CD4-positive, alpha-beta T cell (primary cell): ENCODE results near the gene ATXN1. TPM values are rescaled to one million over a fixed set of nuclear protein-coding genes. Genes with fewer than 3 reads are reported as not detected.

Source experiments
- ATAC-seq: fragments of 200-7000 bp; cut with Tn5 transposase; one replicate; pipeline ENCODE4 v1.10.0; 2022; ENCODE audit warnings: mild to moderate bottlenecking; ENCODE audit not compliant: poor library complexity
- CTCF ChIA-PET: fragments of 350-600 bp; sonication (Branson Sonifier 250); formaldehyde crosslinking; loops from one replicate; lab custom pipeline; 2021; ENCODE audit warnings: antibody characterized with exemption, inconsistent platforms; lab: Charles Lee
- POLR2A ChIA-PET: fragments of 350-600 bp; sonication (Branson Sonifier 250); formaldehyde crosslinking; loops from one replicate; lab custom pipeline; 2021; ENCODE audit warnings: antibody characterized with exemption, inconsistent platforms; lab: Charles Lee
- DNase-seq, 14 experiments: peaks; one replicate each; pipeline ENCODE4 v3.0.0-alpha.2; 2013 to 2020; ENCODE audit warnings: mixed read lengths in 2 of 14
- H3K27ac ChIP-seq, 2 donors: one replicate each; pipeline versions ENCODE4 v1.5.1 to v1.7.0; 2013; ENCODE audit warnings: low read length in 2 of 2, low read depth in 1 of 2, mild to moderate bottlenecking in 1 of 2
- H3K27me3 ChIP-seq, 2 experiments: 1 replicate in 1 of 2; 2 replicates in 1 of 2; pipeline versions ENCODE4 v1.6.1 to v1.7.0; 2013; ENCODE audit warnings: low read length in 2 of 2, control low read depth in 1 of 2, mild to moderate bottlenecking in 1 of 2, moderate library complexity in 1 of 2; ENCODE audit not compliant: insufficient read depth in 2 of 2, control insufficient read depth in 1 of 2
- H3K36me3 ChIP-seq: one replicate; pipeline ENCODE4 v1.6.1; 2013; ENCODE audit warnings: low read length, control low read depth; ENCODE audit not compliant: insufficient read depth
- H3K4me1 ChIP-seq: one replicate; pipeline ENCODE4 v1.6.1; 2013; ENCODE audit warnings: low read length, control low read depth; ENCODE audit not compliant: insufficient read depth
- H3K4me3 ChIP-seq: one replicate; pipeline ENCODE4 v1.5.1; 2013; ENCODE audit warnings: mild to moderate bottlenecking, low read length, moderate library complexity
- H3K9me3 ChIP-seq, 2 experiments: 1 replicate in 1 of 2; 2 replicates in 1 of 2; pipeline versions ENCODE4 v1.6.1 to v1.7.0; 2013; ENCODE audit warnings: low read length in 2 of 2, mild to moderate bottlenecking in 2 of 2, control low read depth in 1 of 2, moderate library complexity in 1 of 2; ENCODE audit not compliant: control insufficient read depth in 1 of 2, insufficient read depth in 1 of 2
- H3K27ac Mint-ChIP-seq: one replicate; pipeline ENCODE4 v1.8.0; 2020; ENCODE audit warnings: mixed read lengths
- H3K27me3 Mint-ChIP-seq: one replicate; pipeline ENCODE4 v1.8.0; 2021; ENCODE audit warnings: mixed read lengths
- H3K36me3 Mint-ChIP-seq: one replicate; pipeline ENCODE4 v1.8.0; 2021; ENCODE audit warnings: low read depth, mixed read lengths
- H3K4me1 Mint-ChIP-seq: one replicate; pipeline ENCODE4 v1.8.0; 2021; ENCODE audit warnings: low read depth, mixed read lengths
- H3K4me3 Mint-ChIP-seq: one replicate; pipeline ENCODE4 v1.8.0; 2020; ENCODE audit warnings: mild to moderate bottlenecking, mixed read lengths
- H3K9me3 Mint-ChIP-seq: one replicate; pipeline ENCODE4 v1.8.0; 2020; ENCODE audit warnings: mixed read lengths
- CTCF ChIP-seq: fragments of 200-600 bp; IDR thresholded peaks from one replicate; pipeline ENCODE4 v1.8.0; 2022; ENCODE audit warnings: antibody characterized with exemption, mild to moderate bottlenecking
- intact Hi-C, 2 experiments: fragments of 100-400 bp; cut with DNase I in 1 of 2; cut with micrococcal nuclease in 1 of 2; formaldehyde crosslinking; loops; one replicate each; pipeline versions ENCODE4 v1.15.1 to v1.9.0; 2023 to 2025; cut with DNase I, micrococcal nuclease
- total RNA-seq, 174 experiments: library from RNA in 2 of 174; stranded (reverse) in 2 of 174; gene quantifications; one replicate each; pipeline ENCODE4 v1.2.3 and lab custom pipeline; 2021 to 2026

ATXN1 gene
- total RNA-seq, 2 experiments from 2014 or later = 74.2 to 76.7 TPM

GRCh38 chr6:16494793-16495192 is 266.5 kb downstream of the ATXN1 start:
- Histone ChIP-seq H3K9me3 (no peaks in the 10 kb centered on the region), H3K27me3 (no peaks in the 10 kb centered on the region), H3K4me3 (no peak overlapping the region), H3K36me3 (no peaks in the 10 kb centered on the region), H3K27ac (no peak overlapping the region), H3K4me1 (peaks cover 7% of the 10 kb centered on the region)
- POLR2A ChIA-PET = interaction anchor here (1.0 kb wide), 1 partner anchor 267 kb away, joined by 3 read pairs; no protein-coding TSS in a partner anchor
- Mint-ChIP-seq H3K4me1 (peaks cover 40% of the 10 kb centered on the region), H3K9me3 (no peaks in the 10 kb centered on the region), H3K27me3 (no peaks in the 10 kb centered on the region), H3K36me3 (peaks cover 6% of the 10 kb centered on the region), H3K4me3 (no peak overlapping the region), H3K27ac (no peak overlapping the region)
- ATAC-seq (no peak), DNase-seq (peak in 1 of 14 experiments; percentile 21)
- intact Hi-C loops = no loop called here
- CTCF ChIA-PET = interaction anchor here (1.1 to 2.7 kb wide), 3 partner anchors 23 to 267 kb away, joined by 3 to 9 read pairs (median 3); no protein-coding TSS in a partner anchor
- no peak for TF ChIP-seq CTCF

- ChIA-PET POLR2A (no interaction called here), CTCF (interaction anchor here (1.0 kb wide), 1 partner anchor 270 kb away, joined by 4 read pairs; no protein-coding TSS in a partner anchor)
- no peaks in the 10 kb centered on the region for H3K9me3 Mint-ChIP-seq
- no peaks in the 10 kb centered on the region for H3K36me3 ChIP-seq
- no peak overlapping the region for H3K27ac ChIP-seq
- H3K4me1 Mint-ChIP-seq = peaks cover 48% of the 10 kb centered on the region
- no peaks in the 10 kb centered on the region for H3K9me3 ChIP-seq
- no peak overlapping the region for H3K4me3 ChIP-seq
- no peaks in the 10 kb centered on the region for H3K27me3 ChIP-seq
- H3K36me3 Mint-ChIP-seq = peaks cover 6% of the 10 kb centered on the region
- H3K27ac Mint-ChIP-seq = no peak overlapping the region
- H3K27me3 Mint-ChIP-seq = no peaks in the 10 kb centered on the region
- DNase-seq (no peak), ATAC-seq (no peak)
- H3K4me1 ChIP-seq = peaks cover 7% of the 10 kb centered on the region
- TF ChIP-seq CTCF = no peak
- intact Hi-C loops = no loop called here
- no peak overlapping the region for H3K4me3 Mint-ChIP-seq
Observed at GRCh38 chr6:16493802-16494201, 267.5 kb downstream of the ATXN1 start.

GRCh38 chr6:16493112-16493511 is 268.1 kb downstream of the ATXN1 start:
- peaks cover 55% of the 10 kb centered on the region for H3K4me1 Mint-ChIP-seq
- no peak overlapping the region for H3K27ac ChIP-seq

More at GRCh38 chr6:16493112-16493511, 268.1 kb downstream of the ATXN1 start:
- Histone ChIP-seq H3K27me3 (no peaks in the 10 kb centered on the region), H3K4me3 (no peak overlapping the region), H3K36me3 (no peaks in the 10 kb centered on the region), H3K4me1 (peaks cover 13% of the 10 kb centered on the region), H3K9me3 (no peaks in the 10 kb centered on the region)
- intact Hi-C loops = no loop called here
- TF ChIP-seq CTCF = no peak
- ChIA-PET CTCF (interaction anchor here (1.0 to 1.2 kb wide), 2 partner anchors 17 to 271 kb away, joined by 3 to 4 read pairs; no protein-coding TSS in a partner anchor), POLR2A (no interaction called here)
- H3K36me3 Mint-ChIP-seq = peaks cover 6% of the 10 kb centered on the region
- DNase-seq (no peak), ATAC-seq (no peak)
- no peaks in the 10 kb centered on the region for H3K9me3 Mint-ChIP-seq
- no peaks in the 10 kb centered on the region for H3K27me3 Mint-ChIP-seq
- H3K4me3 Mint-ChIP-seq = no peak overlapping the region
- no peak overlapping the region for H3K27ac Mint-ChIP-seq
